Stimulated activated CD8-positive, alpha-beta memory T cell treated with anti-CD3 and anti-CD28 coated beads, Interleukin-12 subunit alpha, Interleukin-12 subunit beta, amount 100 ng/mL, for 24 hours (primary cell): ENCODE results near the gene LPIN1.
"Not testable (repeated sequence)": the region's sequence is repeated elsewhere in the genome, so short reads cannot be mapped to it uniquely, and the experiment has no call there.

Source experiments
- DNase-seq: peaks from one replicate; pipeline ENCODE4 v3.0.0-alpha.2; 2020; ENCODE audit errors: extremely low read depth

LPIN1 gene

GRCh38 chr2:11832531-11832930, 86.1 kb downstream of the LPIN1 start:
- DNase-seq: no peak

- no peak for DNase-seq
Measured at GRCh38 chr2:11833601-11834000, 87.2 kb downstream of the LPIN1 start.

- no peak for DNase-seq
Measured at GRCh38 chr2:11835403-11835802, 89.0 kb downstream of the LPIN1 start.

- no peak for DNase-seq
Measured at GRCh38 chr2:11836647-11837219, 90.3 kb downstream of the LPIN1 start.

DNA sequence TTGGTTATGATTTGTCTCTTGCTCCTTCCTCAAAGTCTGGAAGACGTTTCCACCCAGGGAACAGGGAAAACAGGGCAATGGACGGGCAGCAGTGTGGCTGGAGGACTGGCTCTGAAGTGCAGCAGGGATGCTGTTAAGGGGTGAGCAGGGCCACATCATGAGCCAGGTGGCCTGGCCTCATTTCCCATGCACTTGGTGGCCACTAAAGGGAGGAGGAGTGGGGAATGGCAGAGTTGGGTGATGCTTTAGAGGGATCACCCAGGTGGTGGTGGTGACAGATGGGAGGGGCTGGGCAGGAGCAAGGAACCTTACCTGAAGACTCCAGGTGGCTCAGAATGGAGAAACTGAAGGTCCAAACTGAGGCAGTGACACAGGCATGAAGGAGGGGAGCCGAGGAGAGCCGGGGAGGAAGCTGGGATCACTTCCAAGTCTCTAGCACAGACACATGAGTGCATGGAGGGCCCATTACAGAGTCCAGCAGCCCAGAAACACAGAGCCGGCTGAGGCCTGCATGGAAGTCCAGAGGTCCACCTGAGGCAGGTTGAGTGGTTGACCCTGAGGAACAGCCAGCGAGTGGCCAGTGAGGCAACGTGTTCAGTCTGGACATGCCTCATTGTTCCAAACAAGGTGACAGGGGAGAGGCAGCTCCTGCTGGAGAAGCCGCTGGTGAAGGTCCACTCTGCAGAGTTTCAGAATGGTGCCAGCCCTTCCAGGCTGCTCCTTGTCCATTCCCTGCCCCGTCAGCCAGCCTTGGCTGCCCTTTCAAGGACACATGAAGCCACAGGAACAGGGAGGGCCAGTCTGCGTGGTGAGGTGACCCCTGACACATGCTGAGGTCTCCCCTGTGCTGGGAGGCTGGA, 91.7 kb downstream of the LPIN1 start:
- DNase-seq: no peak

DNA sequence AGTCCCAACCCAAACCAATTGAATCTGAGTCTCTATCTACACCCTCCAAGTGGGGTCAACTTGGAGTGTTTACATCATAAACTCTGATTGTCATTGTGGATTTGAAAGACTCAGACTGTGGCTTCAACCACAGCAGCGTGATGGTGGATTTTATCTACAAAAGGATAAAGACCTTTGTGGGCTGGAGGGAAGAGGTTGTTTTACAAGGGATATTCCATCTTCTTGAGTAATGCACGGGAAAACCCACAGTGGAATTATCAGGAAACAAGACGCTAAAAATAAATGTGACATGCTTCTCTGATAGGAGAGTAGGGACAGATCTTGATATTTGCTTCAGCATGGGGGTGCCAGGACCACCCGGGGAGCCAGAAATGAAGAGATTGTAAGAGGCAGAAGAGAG, 93.5 kb downstream of the LPIN1 start:
- DNase-seq: no peak

DNA sequence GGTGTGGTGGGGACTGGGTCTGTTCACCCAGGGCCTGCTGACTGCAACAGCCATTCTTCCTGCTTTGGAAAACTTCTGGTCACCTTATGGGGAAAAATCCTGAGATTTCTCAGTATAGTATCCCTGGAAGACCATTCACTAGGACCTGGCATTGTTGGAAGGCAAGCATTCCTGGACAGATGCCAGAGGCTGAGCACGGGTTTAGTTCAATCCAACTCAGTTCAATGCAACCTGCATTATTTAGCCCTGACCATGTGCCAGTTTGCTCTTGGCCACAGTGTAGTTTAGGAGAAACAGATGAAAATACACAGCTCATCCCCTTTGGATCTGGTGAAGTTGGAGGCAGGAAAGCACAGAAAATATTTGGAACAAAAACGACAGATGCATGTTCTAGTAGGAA, 95.9 kb downstream of the LPIN1 start:
- DNase-seq: no peak

DNA sequence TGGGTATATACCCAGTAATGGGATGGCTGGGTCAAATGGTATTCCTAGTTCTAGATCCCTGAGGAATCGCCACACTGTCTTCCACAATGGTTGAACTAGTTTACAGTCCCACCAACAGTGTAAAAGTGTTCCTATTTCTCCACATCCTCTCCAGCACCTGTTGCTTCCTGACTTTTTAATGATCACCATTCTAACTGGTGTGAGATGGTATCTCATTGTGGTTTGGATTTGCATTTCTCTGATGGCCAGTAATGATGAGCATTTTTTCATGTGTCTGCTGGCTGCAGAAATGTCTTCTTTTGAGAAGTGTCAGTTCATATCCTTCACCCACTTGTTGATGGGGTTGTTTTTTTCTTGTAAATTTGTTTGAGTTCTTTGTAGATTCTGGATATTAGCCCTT, 98.4 kb downstream of the LPIN1 start:
- not testable (repeated sequence) for DNase-seq

GRCh38 chr2:11847935-11848334, 101.5 kb downstream of the LPIN1 start:
- DNase-seq: not testable (repeated sequence)

DNA sequence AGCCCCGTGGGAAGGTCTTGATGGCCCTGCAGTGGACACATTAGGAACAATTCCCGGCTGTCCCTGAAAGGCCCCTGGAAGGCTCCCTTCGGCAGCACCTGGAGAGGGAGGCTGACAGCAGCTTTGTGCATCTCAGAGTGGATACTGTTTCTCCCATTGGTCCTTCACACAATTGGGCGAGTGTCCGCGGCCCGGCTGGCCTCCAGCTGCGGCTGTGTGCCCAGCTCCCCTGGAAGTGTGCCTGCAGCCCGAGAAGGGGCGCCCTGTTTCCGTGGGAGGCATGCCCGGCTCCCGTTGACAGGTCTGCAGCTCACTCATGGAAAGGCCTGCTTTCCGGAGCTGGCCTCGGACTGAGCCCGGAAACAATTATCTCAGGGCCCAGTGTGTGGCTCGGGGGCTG, 103.7 kb downstream of the LPIN1 start:
- DNase-seq: no peak

GRCh38 chr2:11852526-11853196, 106.2 kb downstream of the LPIN1 start:
- DNase-seq: no peak

- no peak for DNase-seq
Measured at GRCh38 chr2:11853197-11853588, 106.8 kb downstream of the LPIN1 start.

DNA sequence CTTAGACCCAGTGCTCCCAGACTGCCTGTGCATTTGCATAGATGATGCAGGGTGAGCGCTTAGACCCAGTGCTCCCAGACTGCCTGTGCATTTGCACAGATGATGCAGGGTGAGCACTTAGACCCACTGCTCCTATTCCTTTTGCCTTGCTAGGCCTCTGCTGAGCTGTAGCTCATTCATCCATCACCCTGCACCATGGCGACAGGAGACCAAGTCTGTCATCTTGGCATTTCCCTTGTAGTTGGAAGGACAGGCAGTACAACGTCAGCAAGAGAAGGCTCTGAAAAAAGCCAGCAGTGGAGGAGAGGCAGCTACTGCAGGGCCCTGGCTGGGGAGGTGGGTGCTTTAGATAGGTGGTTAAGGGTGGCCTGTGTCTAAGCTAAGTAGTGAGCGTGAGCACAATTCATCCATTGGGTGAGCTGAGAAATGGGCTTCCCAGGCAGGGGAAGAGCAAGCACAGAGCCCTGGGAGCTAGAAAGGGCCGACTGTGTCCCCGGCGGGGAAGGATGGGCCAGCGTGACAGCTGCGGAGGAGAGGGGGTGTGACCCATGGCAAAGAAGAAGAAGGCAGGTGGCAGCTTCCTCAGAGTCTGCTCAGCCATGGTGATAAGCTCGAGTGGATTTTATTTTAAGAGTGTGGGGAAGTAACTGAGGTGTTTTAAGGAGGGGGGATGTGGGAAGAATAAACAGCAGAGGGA, 108.8 kb downstream of the LPIN1 start:
- DNase-seq: no peak

DNA sequence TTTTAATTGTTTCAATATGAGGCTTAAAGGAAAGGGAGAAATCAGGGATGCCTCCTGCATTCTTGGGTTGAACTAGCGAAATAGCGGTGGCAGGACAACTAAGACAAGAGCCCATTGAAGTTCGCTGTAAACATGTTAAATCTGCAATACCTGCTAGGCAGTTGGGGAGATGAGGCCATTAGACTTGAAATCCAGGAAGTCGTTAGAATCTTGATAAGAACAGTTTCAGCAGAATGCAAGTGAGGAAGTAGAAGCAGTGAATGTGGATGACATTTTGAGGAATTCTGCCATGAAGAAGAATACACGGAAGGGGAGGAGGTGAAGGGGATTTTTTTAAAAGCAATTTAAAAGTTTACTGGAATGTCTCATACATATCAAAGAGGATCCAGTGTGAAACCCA, 109.7 kb downstream of the LPIN1 start:
- no peak for DNase-seq

GRCh38 chr2:11858883-11859282, 112.5 kb downstream of the LPIN1 start:
- DNase-seq: no peak

- not testable (repeated sequence) for DNase-seq
Measured at GRCh38 chr2:11859975-11860374, 113.5 kb downstream of the LPIN1 start.

DNA sequence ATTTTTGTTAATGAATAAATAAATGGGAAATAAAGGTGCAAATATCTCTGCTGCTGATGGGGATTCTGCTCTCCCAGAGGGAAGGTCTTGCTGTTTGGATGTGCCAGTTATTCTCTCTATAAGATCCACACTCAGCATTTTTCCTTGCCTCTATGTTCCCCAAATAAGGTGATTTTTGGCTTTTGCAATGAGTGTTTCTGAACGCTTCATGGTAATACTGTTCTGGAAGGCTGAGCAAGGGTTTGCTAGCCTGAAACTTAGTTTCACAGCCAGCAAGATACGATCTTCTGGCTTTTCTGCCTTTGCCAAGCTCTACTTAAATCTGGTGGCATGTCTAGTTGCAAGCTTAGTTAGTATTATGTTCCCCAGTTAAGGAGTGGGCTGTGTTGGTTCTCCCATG, 114.6 kb downstream of the LPIN1 start:
- DNase-seq: no peak

DNA sequence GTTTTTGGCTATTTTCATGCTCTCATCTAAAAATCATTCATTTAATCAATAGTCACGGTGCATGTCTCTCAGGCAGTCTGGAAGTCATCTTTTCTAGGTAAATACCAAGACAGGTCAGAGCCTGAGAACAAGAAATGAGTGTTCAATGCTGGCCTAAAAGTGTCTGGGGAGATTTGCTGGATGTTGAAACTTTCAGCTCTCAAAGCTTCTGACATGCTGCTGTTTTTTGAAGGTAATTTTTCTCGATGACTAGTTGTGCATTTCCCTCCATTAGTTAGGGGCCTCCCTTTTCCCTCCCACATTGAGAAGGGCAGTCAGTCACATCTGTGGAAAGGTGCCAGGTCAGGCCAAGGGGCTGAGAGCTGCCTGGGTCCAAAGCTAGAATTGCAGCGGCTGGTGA, 115.6 kb downstream of the LPIN1 start:
- DNase-seq: no peak

DNA sequence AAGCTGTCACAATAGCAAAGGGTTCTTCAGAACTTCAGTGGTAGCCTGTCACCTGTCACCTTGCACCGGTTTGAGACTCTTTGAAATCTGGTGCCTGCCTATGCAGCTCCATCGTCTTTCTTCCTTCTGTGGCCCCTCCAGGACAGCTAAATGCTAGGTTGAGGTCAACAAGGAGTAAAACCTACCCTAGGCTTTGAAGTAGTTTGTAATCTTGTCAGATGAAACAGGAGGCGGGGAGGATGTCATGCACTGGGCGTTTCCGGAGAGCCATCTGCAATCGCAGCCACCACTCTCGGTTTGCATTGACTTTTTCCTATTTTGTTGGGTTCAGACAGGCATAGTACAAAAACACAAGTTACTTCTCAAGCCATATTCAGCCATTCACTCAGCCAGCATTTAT, 116.7 kb downstream of the LPIN1 start:
- no peak for DNase-seq

DNA sequence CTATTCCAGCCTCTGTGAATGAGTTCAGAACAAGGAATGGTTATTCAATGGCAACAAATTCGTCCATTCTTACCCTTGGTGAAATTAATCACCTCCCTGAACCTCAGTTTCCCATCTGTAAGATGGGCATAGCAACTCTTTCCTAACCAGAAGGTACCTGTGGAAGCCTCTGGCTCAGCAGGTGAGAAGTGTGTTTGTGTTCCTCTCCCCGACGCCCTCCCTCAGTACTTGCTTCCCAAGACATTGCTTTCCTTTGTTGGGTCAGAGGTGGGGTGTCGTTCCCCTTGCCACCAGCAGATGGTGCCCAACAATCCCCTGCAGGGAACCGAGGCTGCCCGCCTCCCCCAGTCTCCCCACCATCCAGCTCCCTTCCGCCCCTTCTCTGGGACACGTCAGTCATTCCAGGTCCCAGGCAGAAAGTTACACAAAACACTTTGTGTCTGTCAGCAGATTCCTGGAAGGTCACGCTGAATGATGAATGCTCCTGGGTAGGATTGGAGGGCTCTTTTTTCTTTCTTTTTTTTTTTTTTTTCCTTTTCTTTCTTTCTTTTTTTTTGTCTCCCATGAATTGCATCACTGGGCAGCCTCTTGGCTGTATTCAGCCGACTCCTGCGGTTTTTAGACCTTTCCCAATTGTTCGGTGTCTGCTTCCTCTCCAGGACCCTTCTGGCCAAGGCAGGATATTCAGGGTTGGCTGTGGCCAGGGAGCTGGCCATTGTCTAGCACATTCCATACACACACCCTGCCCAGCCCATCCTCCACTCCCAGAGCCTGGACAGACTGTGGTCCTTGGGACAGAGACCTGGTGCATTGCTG, 117.3 kb downstream of the LPIN1 start:
- DNase-seq: peak; percentile 32

DNA sequence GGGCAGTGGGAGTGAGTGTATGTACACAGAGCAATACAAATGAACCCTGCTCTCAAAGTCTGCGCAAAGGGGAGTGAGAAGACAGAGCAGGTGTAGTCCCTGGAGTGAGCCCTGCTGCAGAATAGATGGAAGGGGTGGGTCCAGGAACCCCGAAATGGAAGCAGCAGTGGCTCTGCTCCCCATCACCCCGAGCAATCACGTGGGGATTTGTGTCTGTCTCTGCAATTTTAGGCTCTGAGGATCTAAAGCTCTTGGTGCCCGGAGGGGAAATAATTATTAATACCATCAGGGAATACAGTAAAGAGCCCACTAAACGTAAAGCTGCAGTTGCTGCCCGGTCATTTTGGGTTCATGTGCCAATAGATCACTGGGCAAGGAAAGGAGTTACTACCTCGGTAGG, 118.3 kb downstream of the LPIN1 start:
- no peak for DNase-seq

DNA sequence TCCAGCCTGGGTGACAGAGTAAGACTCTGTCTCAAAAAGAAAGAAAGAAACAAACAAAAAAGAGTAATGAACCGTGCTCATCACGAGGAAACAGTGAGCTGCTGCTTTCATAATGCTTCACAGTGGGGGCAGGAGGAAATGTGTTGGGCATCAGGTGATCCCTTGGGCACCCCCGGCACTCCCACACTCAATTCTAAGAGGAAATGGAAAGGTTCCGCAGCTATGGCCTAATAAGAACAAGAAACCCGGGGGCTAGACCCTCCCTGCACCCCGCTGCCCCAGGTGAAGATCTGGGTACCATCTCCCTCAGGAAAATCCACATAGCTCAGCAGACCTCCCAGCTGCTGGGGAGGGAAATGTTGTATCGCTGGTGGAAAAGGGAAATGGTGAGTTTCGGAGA, 118.9 kb downstream of the LPIN1 start:
- no peak for DNase-seq
